Transverse colon (tissue), 4 donors: ENCODE data around the gene PSG4.
A peak's percentile ranks its signal among the peaks of the same experiment; 100 is the strongest.
"Not testable (repeated sequence)": the region's sequence is repeated elsewhere in the genome, so short reads cannot be mapped to it uniquely, and the experiment has no call there.

ENCODE experiments used
- EP300 ChIP-seq: sonication (generic); formaldehyde crosslinking; IDR thresholded peaks from one replicate; pipeline ENCODE4 v1.6.1; 2017; ENCODE audit warnings: antibody characterized with exemption, low read depth
- POLR2A ChIP-seq: fragments of 450-650 bp; IDR thresholded peaks from one replicate; pipeline ENCODE4 v1.6.1; 2016; ENCODE audit warnings: antibody characterized with exemption, mild to moderate bottlenecking, moderate library complexity
- POLR2AphosphoS5 ChIP-seq, 3 donors: sonication (generic); formaldehyde crosslinking; IDR thresholded peaks; one replicate each; pipeline ENCODE4 v1.6.1; 2016; ENCODE audit warnings: antibody characterized with exemption in 3 of 3
- TF ChIP-seq, protein P1 (sequence below), 5 experiments: fragments of 200-600 bp in 3 of 5; fragments of 450-650 bp in 2 of 5; sonication (generic) in 3 of 5; IDR thresholded peaks; 1 replicate in 2 of 5; 2 replicates in 3 of 5; pipeline ENCODE4 v1.5.1; 2016 to 2017; ENCODE audit warnings: antibody characterized with exemption in 5 of 5, inconsistent platforms in 3 of 5, mild to moderate bottlenecking in 2 of 5, moderate library complexity in 1 of 5

DNA sequence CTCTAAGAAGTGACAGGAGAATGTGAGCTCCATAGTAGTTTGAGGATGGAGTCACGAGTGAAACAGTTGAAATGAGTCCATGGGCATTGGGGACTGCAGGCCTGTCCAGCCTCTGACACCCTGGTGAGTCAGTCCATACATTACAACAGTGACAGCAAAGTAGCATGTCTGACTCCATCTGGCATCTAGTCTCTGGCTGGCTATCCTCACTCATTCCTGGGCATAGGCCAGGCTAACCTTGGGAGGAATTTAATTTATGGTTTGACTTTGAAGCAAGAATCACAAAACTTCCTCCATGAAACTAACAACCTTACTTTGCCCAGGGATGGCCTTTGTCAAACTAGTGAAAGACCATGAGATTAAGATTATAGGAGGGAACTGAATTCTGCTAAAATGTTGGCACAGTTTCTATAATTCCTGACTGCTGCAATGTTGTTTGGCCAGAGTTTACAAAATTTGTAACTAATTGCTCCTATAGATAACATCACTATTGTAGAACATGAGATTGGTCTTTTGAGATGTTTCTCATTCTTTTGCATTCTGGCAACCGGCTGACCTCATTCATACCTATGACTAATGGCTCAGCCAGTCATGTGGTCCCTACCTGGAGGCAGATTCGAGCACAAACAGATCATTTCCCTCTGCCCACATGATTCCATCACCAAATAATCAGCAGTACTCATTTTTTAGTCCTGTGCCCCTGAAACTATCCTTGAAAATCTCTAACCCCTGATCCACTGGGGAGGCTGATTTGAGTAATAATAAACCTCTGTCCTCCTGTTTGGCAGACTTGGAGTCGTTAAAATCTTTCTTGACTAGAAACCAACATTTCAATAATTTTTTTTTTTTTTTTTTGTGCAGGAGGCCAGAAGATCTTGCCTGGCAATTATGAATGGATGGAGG, 23.3 kb downstream of the PSG4 start:
- TF ChIP-seq POLR2AphosphoS5 (IDR thresholded peaks at IDR 0.05), result peak in 1 of 3 donors; percentile 60
- TF ChIP-seq, protein P1, sequence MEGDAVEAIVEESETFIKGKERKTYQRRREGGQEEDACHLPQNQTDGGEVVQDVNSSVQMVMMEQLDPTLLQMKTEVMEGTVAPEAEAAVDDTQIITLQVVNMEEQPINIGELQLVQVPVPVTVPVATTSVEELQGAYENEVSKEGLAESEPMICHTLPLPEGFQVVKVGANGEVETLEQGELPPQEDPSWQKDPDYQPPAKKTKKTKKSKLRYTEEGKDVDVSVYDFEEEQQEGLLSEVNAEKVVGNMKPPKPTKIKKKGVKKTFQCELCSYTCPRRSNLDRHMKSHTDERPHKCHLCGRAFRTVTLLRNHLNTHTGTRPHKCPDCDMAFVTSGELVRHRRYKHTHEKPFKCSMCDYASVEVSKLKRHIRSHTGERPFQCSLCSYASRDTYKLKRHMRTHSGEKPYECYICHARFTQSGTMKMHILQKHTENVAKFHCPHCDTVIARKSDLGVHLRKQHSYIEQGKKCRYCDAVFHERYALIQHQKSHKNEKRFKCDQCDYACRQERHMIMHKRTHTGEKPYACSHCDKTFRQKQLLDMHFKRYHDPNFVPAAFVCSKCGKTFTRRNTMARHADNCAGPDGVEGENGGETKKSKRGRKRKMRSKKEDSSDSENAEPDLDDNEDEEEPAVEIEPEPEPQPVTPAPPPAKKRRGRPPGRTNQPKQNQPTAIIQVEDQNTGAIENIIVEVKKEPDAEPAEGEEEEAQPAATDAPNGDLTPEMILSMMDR (IDR thresholded peaks at IDR 0.05), result not testable (repeated sequence)
- not testable (repeated sequence) for TF ChIP-seq POLR2A, EP300
